ENCODE results near the gene FAM234B. TPM values are rescaled to one million over a fixed set of nuclear protein-coding genes. Genes with fewer than 3 reads are reported as not detected.

FAM234B gene
- total RNA-seq, 1 experiment from 2014 or later: 20.8 TPM

DNA sequence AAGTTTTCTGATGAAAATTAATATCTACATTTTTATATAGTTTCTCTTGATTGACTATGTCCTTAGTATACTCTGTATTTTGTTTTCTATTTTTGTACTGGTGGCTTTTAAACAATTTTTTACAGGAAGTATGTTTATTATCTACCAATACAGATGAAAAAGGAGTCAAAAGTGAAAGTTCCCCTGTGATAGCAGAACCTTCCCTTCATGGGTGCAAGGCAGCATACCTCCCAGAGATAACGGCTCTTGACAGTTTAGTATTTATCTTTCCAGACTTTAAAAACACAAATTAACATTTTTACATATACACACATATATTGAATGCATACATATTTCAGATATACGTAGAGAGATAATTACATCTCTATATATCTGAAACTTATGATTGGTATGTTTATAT lies 17.1 kb upstream of the FAM234B start:
- Histone ChIP-seq H4K20me1 (ENCODE audit: control insufficient read depth, insufficient read depth, insufficient read length) (no peaks in the 10 kb centered on the region), H3T11ph (ENCODE audit: low read length) (no peak overlapping the region), H2BK15ac (ENCODE audit: low read depth, low read length) (no peak overlapping the region), H3K14ac (ENCODE audit: insufficient read depth, low read length) (no peak overlapping the region), H2AFZ (ENCODE audit: low read length) (no peak overlapping the region), H3K9me3 (ENCODE audit: control insufficient read depth, low read depth, low read length) (no peaks in the 10 kb centered on the region), H2BK12ac (ENCODE audit: insufficient read length, low read depth, low read length) (no peak overlapping the region), H2BK120ac (ENCODE audit: low read depth, low read length, poor library complexity, severe bottlenecking) (no peak overlapping the region), H3K23me2 (ENCODE audit: insufficient read length, low read depth, low read length, poor library complexity, severe bottlenecking) (no peaks in the 10 kb centered on the region), H2BK5ac (ENCODE audit: insufficient read length, low read length) (no peak overlapping the region), H3K4me1 (ENCODE audit: insufficient read depth, low read length) (peaks cover 6% of the 10 kb centered on the region), H3K4ac (ENCODE audit: low read depth, low read length) (no peak overlapping the region), H2BK20ac (ENCODE audit: low read depth, low read length, poor library complexity, severe bottlenecking) (no peak overlapping the region), H4K91ac (ENCODE audit: insufficient read length, low read depth, low read length) (no peak overlapping the region), H3K4me2 (ENCODE audit: insufficient read depth, insufficient read length, low read length) (no peak overlapping the region), H4K8ac (replicated peaks; ENCODE audit: insufficient read length, low read depth, low read length) (no peak overlapping the region), H3K79me2 (ENCODE audit: insufficient read depth, low read length) (no peaks in the 10 kb centered on the region), H3K27ac (ENCODE audit: insufficient read length, low read depth, low read length) (no peak overlapping the region), H3K27me3 (ENCODE audit: insufficient read depth, low read length) (no peaks in the 10 kb centered on the region), H3K79me1 (ENCODE audit: insufficient read depth, low read depth, low read length, poor library complexity, severe bottlenecking) (no peaks in the 10 kb centered on the region), H4K5ac (ENCODE audit: insufficient read length, low read depth, low read length) (no peak overlapping the region), H2AK5ac (ENCODE audit: insufficient read length, low read length) (no peak overlapping the region), H3K18ac (ENCODE audit: insufficient read length, low read depth, low read length) (no peak overlapping the region), H3K23ac (ENCODE audit: insufficient read length, low read depth, low read length) (no peak overlapping the region), H3K9ac (ENCODE audit: extremely low read depth, insufficient read length, low read length) (no peak overlapping the region), H3K56ac (ENCODE audit: insufficient read length, low read depth, low read length) (no peak overlapping the region)
- TF ChIP-seq, protein P1, sequence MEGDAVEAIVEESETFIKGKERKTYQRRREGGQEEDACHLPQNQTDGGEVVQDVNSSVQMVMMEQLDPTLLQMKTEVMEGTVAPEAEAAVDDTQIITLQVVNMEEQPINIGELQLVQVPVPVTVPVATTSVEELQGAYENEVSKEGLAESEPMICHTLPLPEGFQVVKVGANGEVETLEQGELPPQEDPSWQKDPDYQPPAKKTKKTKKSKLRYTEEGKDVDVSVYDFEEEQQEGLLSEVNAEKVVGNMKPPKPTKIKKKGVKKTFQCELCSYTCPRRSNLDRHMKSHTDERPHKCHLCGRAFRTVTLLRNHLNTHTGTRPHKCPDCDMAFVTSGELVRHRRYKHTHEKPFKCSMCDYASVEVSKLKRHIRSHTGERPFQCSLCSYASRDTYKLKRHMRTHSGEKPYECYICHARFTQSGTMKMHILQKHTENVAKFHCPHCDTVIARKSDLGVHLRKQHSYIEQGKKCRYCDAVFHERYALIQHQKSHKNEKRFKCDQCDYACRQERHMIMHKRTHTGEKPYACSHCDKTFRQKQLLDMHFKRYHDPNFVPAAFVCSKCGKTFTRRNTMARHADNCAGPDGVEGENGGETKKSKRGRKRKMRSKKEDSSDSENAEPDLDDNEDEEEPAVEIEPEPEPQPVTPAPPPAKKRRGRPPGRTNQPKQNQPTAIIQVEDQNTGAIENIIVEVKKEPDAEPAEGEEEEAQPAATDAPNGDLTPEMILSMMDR (conservative IDR thresholded peaks at IDR 0.05): no peak
- no peak overlapping the region for H3K27ac Mint-ChIP-seq
- peaks cover 14 to 20% of the 10 kb centered on the region in 2 experiments for H3K4me1 Mint-ChIP-seq
- no peak overlapping the region for H3K4me3 Mint-ChIP-seq
- no CpG with 5 or more reads among the region's 2 CpGs for WGBS (ENCODE audit: extremely low coverage, insufficient read length, low lambda C conversion rate)
- no peaks in the 10 kb centered on the region for H3K27me3 Mint-ChIP-seq (ENCODE audit: low read depth)
- DNase-seq: no peak
- no peaks in the 10 kb centered on the region for H3K36me3 Mint-ChIP-seq (ENCODE audit: insufficient read depth in 1 of 3, low read depth in 3 of 3)
- H3K9me3 Mint-ChIP-seq: no peaks in the 10 kb centered on the region
